ENCODE data around the gene MARCHF2. TPM values are rescaled to one million over a fixed set of nuclear protein-coding genes. Genes with fewer than 3 reads are reported as not detected.
"Not testable (repeated sequence)": the region's sequence is repeated elsewhere in the genome, so short reads cannot be mapped to it uniquely, and the experiment has no call there.

Gene MARCHF2
- total and polyA plus RNA-seq, 9 of the 15 experiments (the other 6 are each of a cell fraction or from before 2014, with no cell fraction given): 0.39 to 6.4 (median 2.2) TPM

DNA sequence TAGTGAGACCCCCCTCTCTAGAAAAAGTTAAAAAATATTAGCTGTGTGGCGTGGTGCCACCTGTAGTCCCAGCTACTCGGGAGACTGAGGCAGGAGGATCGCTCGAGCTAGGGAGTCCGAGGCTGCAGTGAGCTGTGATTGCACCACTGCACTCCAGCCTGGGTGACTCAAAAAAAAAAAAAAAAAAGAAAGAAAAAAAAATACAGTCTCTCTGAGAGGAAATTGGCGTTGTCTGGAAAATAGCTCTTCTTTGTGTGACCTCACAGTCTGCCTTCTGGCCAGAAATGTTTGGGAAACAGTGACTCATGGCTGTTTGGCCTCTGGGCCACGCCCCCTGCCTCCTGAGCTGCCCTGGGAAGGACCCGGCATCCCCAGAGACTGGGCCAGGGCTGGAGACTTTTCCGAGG is 10.7 kb downstream of the MARCHF2 start (continued):
- TF ChIP-seq YY1 (IDR thresholded peaks at IDR 0.05; ENCODE audit: borderline replicate concordance in 1 of 3, control insufficient read depth in 1 of 3, extremely low read depth in 1 of 3, insufficient read depth in 3 of 3, insufficient read length in 1 of 3, insufficient replicate concordance in 2 of 3, low read depth in 1 of 3, low read length in 2 of 3) (no peak), SP1 (CRISPR knock-in tag; IDR thresholded peaks at IDR 0.05) (peak; percentile 63), ZFP91 (CRISPR knock-in tag; IDR thresholded peaks at IDR 0.05) (no peak), ZNF780A (CRISPR knock-in tag; IDR thresholded peaks at IDR 0.05) (no peak)

- H3K27ac ChIP-seq (ENCODE audit: extremely low read depth, low read depth, low read length); intact Hi-C loops (cut with micrococcal nuclease); H3K4me3 ChIP-seq; H4K20me1 ChIP-seq (replicated peaks; ENCODE audit: control insufficient read depth, insufficient read depth, low read length); in situ Hi-C loops (cut with MboI); DNase-seq (ENCODE audit: extremely low read depth in 1 of 4, low spot score in 3 of 4); BruUV-seq (replicated peaks); H3K9ac ChIP-seq (ENCODE audit: insufficient read depth in 1 of 2, low read depth in 2 of 2, low read length in 2 of 2); H3K36me3 ChIP-seq (ENCODE audit: control insufficient read depth, insufficient read depth, low read length); H3K27me3 ChIP-seq (ENCODE audit: control insufficient read depth in 2 of 2, insufficient read depth in 2 of 2, low read length in 2 of 2); FAIRE-seq; CTCF ChIA-PET (ENCODE audit: low intra/inter-chr PET ratio); H2AFZ ChIP-seq (ENCODE audit: low read depth, low read length); H3K9me1 ChIP-seq (ENCODE audit: control insufficient read depth, insufficient read depth, low read length); H3K9me3 ChIP-seq (replicated peaks; ENCODE audit: control insufficient read depth, insufficient read depth, low read depth, low read length); H3K79me2 ChIP-seq (ENCODE audit: control insufficient read depth, insufficient read depth, low read length); ATAC-seq; H3K4me2 ChIP-seq (ENCODE audit: insufficient read depth, low read length): not testable (repeated sequence)
- peaks cover 10 to 26% of the 10 kb centered on the region in 2 experiments for H3K4me1 ChIP-seq (replicated peaks in 1 of 2; ENCODE audit: control insufficient read depth in 2 of 2, insufficient read depth in 2 of 2, low read length in 2 of 2)
- WGBS (ENCODE audit: insufficient coverage, low coverage, missing lambda C conversion rate): 36% methylated on average over 5 of the region's 6 CpGs
- POLR2A ChIA-PET: interaction anchor here (1.2 to 3.7 kb wide), 4 partner anchors 12 to 24 kb away, joined by 5 to 18 read pairs (median 10); partner anchors contain the start of genes HNRNPM and MARCHF2
These were observed 12.2 kb downstream of the MARCHF2 start for GRCh38 chr19:8425331-8425730.
